Natural killer cell (primary cell): ENCODE measurements around the gene AHNAK2. TPM values are rescaled to one million over a fixed set of nuclear protein-coding genes. Genes with fewer than 3 reads are reported as not detected.
"Not testable (repeated sequence)": the region's sequence is repeated elsewhere in the genome, so short reads cannot be mapped to it uniquely, and the experiment has no call there.

Experiments used
- ATAC-seq, 3 donors: fragments of 150-1000 bp in 2 of 3; fragments of 200-7000 bp in 1 of 3; cut with Tn5 transposase; 1 replicate in 1 of 3; 2 replicates in 2 of 3; pipeline ENCODE4 v1.10.0; 2021; ENCODE audit warnings: mild to moderate bottlenecking in 2 of 3, moderate library complexity in 2 of 3
- DNase-seq, 2 donors: peaks; one replicate each; pipeline versions ENCODE4 v3.0.0 to v3.0.0-alpha.2; 2013 to 2021; ENCODE audit warnings: mixed read lengths in 1 of 2
- H3K27ac ChIP-seq: one replicate; pipeline ENCODE4 v1.5.1; 2013; ENCODE audit warnings: mild to moderate bottlenecking, low read length
- H3K27me3 ChIP-seq: one replicate; pipeline ENCODE4 v1.6.1; 2013; ENCODE audit warnings: low read length; ENCODE audit not compliant: control insufficient read depth, insufficient read depth
- H3K36me3 ChIP-seq: one replicate; pipeline ENCODE4 v1.6.1; 2013; ENCODE audit warnings: low read length; ENCODE audit not compliant: control insufficient read depth, insufficient read depth
- H3K4me1 ChIP-seq: one replicate; pipeline ENCODE4 v1.6.1; 2013; ENCODE audit warnings: low read length; ENCODE audit not compliant: control insufficient read depth, insufficient read depth
- H3K4me3 ChIP-seq: one replicate; pipeline ENCODE4 v1.5.1; 2013; ENCODE audit warnings: low read length
- H3K9me3 ChIP-seq: one replicate; pipeline ENCODE4 v1.6.1; 2013; ENCODE audit warnings: low read length; ENCODE audit not compliant: control insufficient read depth, insufficient read depth
- H3K27ac Mint-ChIP-seq, 2 donors: one replicate each; pipeline ENCODE4 v1.8.0; 2022; ENCODE audit warnings: mild to moderate bottlenecking in 2 of 2, mixed read lengths in 2 of 2, moderate library complexity in 1 of 2
- H3K27me3 Mint-ChIP-seq, 2 donors: one replicate each; pipeline ENCODE4 v1.8.0; 2022; ENCODE audit warnings: low read depth in 2 of 2, mixed read lengths in 2 of 2
- H3K36me3 Mint-ChIP-seq: one replicate; pipeline ENCODE4 v1.8.0; 2022; ENCODE audit warnings: mixed read lengths
- H3K4me1 Mint-ChIP-seq, 2 donors: one replicate each; pipeline ENCODE4 v1.8.0; 2022; ENCODE audit warnings: mixed read lengths in 2 of 2
- H3K4me3 Mint-ChIP-seq: one replicate; pipeline ENCODE4 v1.8.0; 2022; ENCODE audit warnings: mild to moderate bottlenecking, moderate library complexity, mixed read lengths
- H3K9me3 Mint-ChIP-seq, 2 donors: one replicate each; pipeline ENCODE4 v1.8.0; 2022; ENCODE audit warnings: mixed read lengths in 2 of 2
- CTCF ChIP-seq: fragments of 200-600 bp; IDR thresholded peaks from one replicate; pipeline ENCODE4 v1.8.0; 2022; ENCODE audit warnings: antibody characterized with exemption
- WGBS: methylation state at CpG from one replicate; pipeline ENCODE4 v1.1.7; 2013; ENCODE audit warnings: missing lambda C conversion rate; ENCODE audit not compliant: insufficient coverage; 5-methylcytosine and 5-hydroxymethylcytosine counted together
- intact Hi-C: fragments of 100-400 bp; cut with micrococcal nuclease; formaldehyde crosslinking; loops from one replicate; pipeline ENCODE4 v1.14.2; 2022
- total RNA-seq, 4 donors: library from RNA; stranded (reverse); fragments of 120-200 nt in 1 of 4; gene quantifications; one replicate each; pipeline versions ENCODE4 v1.2.3 to v1.2.4, GENCODE V29; 2013 to 2022

AHNAK2 gene
- total RNA-seq, 3 donors from 2014 or later (not counting 1 experiment from before 2014, with no cell fraction given), result 0.05 TPM; not detected in 2

DNA sequence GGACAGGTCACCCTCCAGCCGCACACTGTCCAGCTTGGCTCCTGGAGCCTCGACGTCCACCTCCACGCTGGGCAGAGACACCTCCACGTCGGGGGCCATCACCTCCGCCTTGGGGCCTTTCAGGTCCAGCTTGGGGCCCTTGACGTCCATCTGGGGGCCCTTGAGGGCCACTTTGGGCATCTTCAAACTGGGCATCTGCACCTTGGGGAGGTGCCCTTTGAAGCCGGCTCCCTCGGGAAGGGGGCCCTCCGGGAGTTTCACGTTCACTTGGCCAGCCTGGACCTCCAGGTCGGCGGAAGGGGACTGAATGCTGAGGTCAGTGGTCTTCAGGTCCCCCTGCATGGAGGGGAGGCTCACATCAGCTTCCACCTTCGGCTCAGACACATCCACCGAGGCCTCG lies 28.2 kb downstream of the AHNAK2 start:
- WGBS, result 90% methylated on average over 17 of the region's 17 CpGs
- Mint-ChIP-seq H3K36me3 (no peaks in the 10 kb centered on the region), H3K27me3 (peaks cover 0 to 4% of the 10 kb centered on the region in 2 donors), H3K9me3 (no peaks in the 10 kb centered on the region), H3K4me3 (no peak overlapping the region), H3K4me1 (no peaks in the 10 kb centered on the region), H3K27ac (no peak overlapping the region)
- DNase-seq (no peak), ATAC-seq (no peak)
- Histone ChIP-seq H3K9me3 (no peaks in the 10 kb centered on the region), H3K27me3 (no peaks in the 10 kb centered on the region), H3K27ac (no peak overlapping the region), H3K4me3 (no peak overlapping the region), H3K36me3 (no peaks in the 10 kb centered on the region), H3K4me1 (no peaks in the 10 kb centered on the region)
- intact Hi-C loops, result no loop called here
- TF ChIP-seq CTCF, result no peak

DNA sequence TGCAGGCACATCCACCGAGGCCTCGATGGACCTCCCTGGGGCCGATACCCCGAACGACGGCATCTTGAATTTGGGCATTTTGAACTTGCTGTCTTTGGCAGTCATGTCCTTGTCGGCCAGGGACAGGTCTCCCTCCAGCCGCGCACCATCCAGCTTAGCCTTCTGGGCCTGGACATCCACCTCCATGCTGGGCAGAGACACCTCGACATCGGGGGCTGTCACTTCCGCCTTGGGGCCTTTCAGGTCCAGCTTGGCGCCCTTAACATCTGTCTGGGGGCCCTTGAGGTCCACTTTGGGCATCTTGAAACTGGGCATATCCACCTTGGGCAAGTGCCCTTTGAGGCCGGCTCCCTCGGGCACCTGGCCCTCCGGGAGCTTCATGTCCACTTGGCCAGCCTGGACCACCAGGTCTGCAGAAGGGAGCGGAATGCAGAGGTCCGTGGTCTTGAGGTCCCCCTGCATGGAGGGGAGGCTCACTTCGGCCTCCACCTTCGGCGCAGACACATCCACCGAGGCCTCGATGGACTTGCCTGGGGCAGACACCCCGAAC lies 28.7 kb downstream of the AHNAK2 start:
- WGBS, result 95% methylated on average over 20 of the region's 24 CpGs
- ATAC-seq, H3K36me3 Mint-ChIP-seq: not testable (repeated sequence)

GRCh38 chr14:104948736-104949031 lies 29.5 kb downstream of the AHNAK2 start:
- H3K36me3 ChIP-seq, result no peaks in the 10 kb centered on the region
- TF ChIP-seq CTCF, result no peak
- 94% methylated on average over 11 of the region's 11 CpGs for WGBS
- H3K4me1 Mint-ChIP-seq, result no peaks in the 10 kb centered on the region
- H3K9me3 ChIP-seq, result no peaks in the 10 kb centered on the region
- no peaks in the 10 kb centered on the region for H3K27me3 ChIP-seq
- ATAC-seq (no peak), DNase-seq (no peak)
- H3K9me3 Mint-ChIP-seq, result no peaks in the 10 kb centered on the region
- H3K27ac Mint-ChIP-seq, result no peak overlapping the region
- no peak overlapping the region for H3K27ac ChIP-seq
- intact Hi-C loops, result no loop called here
- no peak overlapping the region for H3K4me3 Mint-ChIP-seq
- H3K4me1 ChIP-seq, result no peaks in the 10 kb centered on the region
- H3K4me3 ChIP-seq, result no peak overlapping the region
- H3K36me3 Mint-ChIP-seq, result no peaks in the 10 kb centered on the region
- H3K27me3 Mint-ChIP-seq, result no peaks in the 10 kb centered on the region

More for the DNA sequence above, 28.7 kb downstream of the AHNAK2 start:
- DNase-seq, H3K9me3 ChIP-seq, H3K27ac Mint-ChIP-seq, H3K4me1 Mint-ChIP-seq, H3K27me3 Mint-ChIP-seq, H3K4me1 ChIP-seq, H3K4me3 ChIP-seq, H3K9me3 Mint-ChIP-seq, H3K36me3 ChIP-seq, H3K4me3 Mint-ChIP-seq, H3K27me3 ChIP-seq, intact Hi-C loops, H3K27ac ChIP-seq: not testable (repeated sequence)

- intact Hi-C loops, H3K9me3 ChIP-seq, ATAC-seq, H3K36me3 ChIP-seq, H3K9me3 Mint-ChIP-seq, H3K27me3 Mint-ChIP-seq, DNase-seq, H3K27me3 ChIP-seq, H3K4me3 Mint-ChIP-seq, H3K4me3 ChIP-seq, H3K4me1 ChIP-seq, H3K27ac Mint-ChIP-seq, H3K27ac ChIP-seq, H3K4me1 Mint-ChIP-seq, H3K36me3 Mint-ChIP-seq: not testable (repeated sequence)
- WGBS, result 91% methylated on average over 33 of the region's 35 CpGs
These were observed 30.1 kb downstream of the AHNAK2 start for GRCh38 chr14:104947881-104948735.

DNA sequence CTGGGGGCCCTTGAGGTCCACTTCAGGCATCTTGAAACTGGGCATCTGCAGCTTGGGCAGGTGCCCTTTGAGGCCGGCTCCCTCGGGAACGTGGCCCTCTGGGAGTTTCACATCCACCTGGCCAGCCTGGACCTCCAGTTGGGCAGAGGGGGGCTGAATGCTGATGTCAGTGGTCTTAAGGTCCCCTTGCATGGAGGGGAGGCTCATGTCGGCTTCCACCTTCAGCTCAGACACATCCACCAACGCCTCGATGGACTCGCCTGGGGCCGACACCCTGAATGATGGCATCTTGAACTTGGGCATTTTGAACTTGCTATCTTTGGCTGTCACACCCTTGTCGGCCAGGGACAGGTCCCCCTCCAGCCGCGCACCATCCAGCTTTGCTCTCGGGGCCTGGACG lies 31.0 kb downstream of the AHNAK2 start:
- H3K36me3 ChIP-seq, H3K27me3 ChIP-seq, H3K27ac Mint-ChIP-seq, H3K36me3 Mint-ChIP-seq, ATAC-seq, intact Hi-C loops, H3K27ac ChIP-seq, H3K9me3 Mint-ChIP-seq, H3K4me3 ChIP-seq, H3K27me3 Mint-ChIP-seq, H3K4me1 Mint-ChIP-seq, DNase-seq, H3K9me3 ChIP-seq, H3K4me1 ChIP-seq, H3K4me3 Mint-ChIP-seq: not testable (repeated sequence)
- 92% methylated on average over 13 of the region's 13 CpGs for WGBS

- ATAC-seq, DNase-seq, H3K4me1 ChIP-seq, H3K4me3 ChIP-seq, H3K9me3 Mint-ChIP-seq, H3K27ac Mint-ChIP-seq, intact Hi-C loops, H3K27me3 ChIP-seq, H3K36me3 ChIP-seq, H3K4me1 Mint-ChIP-seq, H3K27ac ChIP-seq, H3K27me3 Mint-ChIP-seq, H3K4me3 Mint-ChIP-seq, H3K36me3 Mint-ChIP-seq, H3K9me3 ChIP-seq: not testable (repeated sequence)
- WGBS, result 92% methylated on average over 38 of the region's 43 CpGs
These were observed 31.9 kb downstream of the AHNAK2 start for GRCh38 chr14:104945986-104946965.
